Breast epithelium (tissue), 4 donors: ENCODE measurements around the gene MED7. TPM values are rescaled to one million over a fixed set of nuclear protein-coding genes. Genes with fewer than 3 reads are reported as not detected.
A peak's percentile ranks its signal among the peaks of the same experiment; 100 is the strongest.
"Not testable (repeated sequence)": the region's sequence is repeated elsewhere in the genome, so short reads cannot be mapped to it uniquely, and the experiment has no call there.

Experiments used
- DNase-seq, 2 donors: peaks; one replicate each; pipeline ENCODE4 v3.0.0-alpha.2; 2019; ENCODE audit warnings: low spot score in 2 of 2
- H3K27ac ChIP-seq, 2 donors: fragments of 200-600 bp; sonication (generic) in 1 of 2; one replicate each; pipeline ENCODE4 v1.5.1; 2016 to 2019; ENCODE audit warnings: mild to moderate bottlenecking in 1 of 2
- H3K27me3 ChIP-seq, 2 donors: fragments of 200-600 bp; sonication (generic) in 1 of 2; one replicate each; pipeline versions ENCODE4 v1.5.1 to v1.6.0; 2017 to 2019; ENCODE audit warnings: control low read depth in 1 of 2, mild to moderate bottlenecking in 1 of 2
- H3K36me3 ChIP-seq: fragments of 200-600 bp; one replicate; pipeline ENCODE4 v1.5.1; 2019
- H3K4me1 ChIP-seq, 2 donors: fragments of 200-600 bp; sonication (generic); one replicate each; pipeline ENCODE4 v1.5.1; 2016 to 2019; ENCODE audit warnings: control low read depth in 1 of 2
- H3K4me3 ChIP-seq, 3 donors: fragments of 200-600 bp; sonication (generic); 1 replicate in 2 of 3; 2 replicates in 1 of 3; pipeline ENCODE4 v1.5.1; 2016 to 2019; ENCODE audit warnings: mild to moderate bottlenecking in 3 of 3, moderate library complexity in 2 of 3
- H3K9me3 ChIP-seq, 2 donors: fragments of 200-600 bp; sonication (generic) in 1 of 2; one replicate each; pipeline ENCODE4 v1.5.1; 2016 to 2019; ENCODE audit warnings: control low read depth in 1 of 2
- CTCF ChIP-seq, 3 donors: fragments of 450-650 bp; IDR thresholded peaks; one replicate each; pipeline ENCODE4 v1.5.1; 2016 to 2017; ENCODE audit warnings: antibody characterized with exemption in 3 of 3, mild to moderate bottlenecking in 3 of 3, moderate library complexity in 3 of 3
- POLR2A ChIP-seq: fragments of 450-650 bp; IDR thresholded peaks from one replicate; pipeline ENCODE4 v1.6.1; 2016; ENCODE audit warnings: antibody characterized with exemption, mild to moderate bottlenecking, moderate library complexity
- POLR2AphosphoS5 ChIP-seq, 3 donors: sonication (generic); formaldehyde crosslinking; IDR thresholded peaks; one replicate each; pipeline ENCODE4 v1.6.1; 2017; ENCODE audit warnings: antibody characterized with exemption in 3 of 3
- intact Hi-C: fragments of 100-400 bp; cut with DNase I; formaldehyde crosslinking; loops from one replicate; pipeline ENCODE4 v1.15.1; 2023; ENCODE audit warnings: low total_unique reads
- total RNA-seq, 3 donors: library from RNA; depleted of rRNA; stranded (reverse); fragments of >200 nt; gene quantifications; one replicate each; pipeline ENCODE4 v1.1.0, GENCODE V29; 2016

The MED7 gene
- total RNA-seq, 3 donors from 2014 or later = 12.2 to 15.5 (median 14.4) TPM

- no peaks in the 10 kb centered on the region for H3K9me3 ChIP-seq
- no peak for DNase-seq
- no peaks in the 10 kb centered on the region for H3K36me3 ChIP-seq
- H3K27me3 ChIP-seq = no peaks in the 10 kb centered on the region
- no peaks in the 10 kb centered on the region for H3K4me1 ChIP-seq
- H3K27ac ChIP-seq = no peak overlapping the region
- intact Hi-C loops = no loop called here
- TF ChIP-seq POLR2A = no peak
- TF ChIP-seq POLR2AphosphoS5 (IDR thresholded peaks at IDR 0.05) = no peak
- no peak for TF ChIP-seq CTCF (IDR thresholded peaks at IDR 0.05)
- H3K4me3 ChIP-seq = no peak overlapping the region
These were observed 43.8 kb upstream of the MED7 start for GRCh38 chr5:157186309-157187045.

GRCh38 chr5:157185122-157185521, 42.5 kb upstream of the MED7 start:
- H3K27me3 ChIP-seq, H3K27ac ChIP-seq, H3K4me3 ChIP-seq, DNase-seq, H3K4me1 ChIP-seq, intact Hi-C loops, H3K36me3 ChIP-seq, H3K9me3 ChIP-seq: not testable (repeated sequence)

GRCh38 chr5:157184117-157184670, 41.5 kb upstream of the MED7 start:
- Histone ChIP-seq H3K27ac (no peak overlapping the region), H3K4me1 (no peaks in the 10 kb centered on the region), H3K27me3 (no peaks in the 10 kb centered on the region), H3K4me3 (no peak overlapping the region), H3K36me3 (no peaks in the 10 kb centered on the region), H3K9me3 (no peaks in the 10 kb centered on the region)
- no peak for DNase-seq
- intact Hi-C loops = no loop called here
- TF ChIP-seq CTCF (IDR thresholded peaks at IDR 0.05) (no peak), POLR2AphosphoS5 (IDR thresholded peaks at IDR 0.05) (no peak), POLR2A (no peak)

DNA sequence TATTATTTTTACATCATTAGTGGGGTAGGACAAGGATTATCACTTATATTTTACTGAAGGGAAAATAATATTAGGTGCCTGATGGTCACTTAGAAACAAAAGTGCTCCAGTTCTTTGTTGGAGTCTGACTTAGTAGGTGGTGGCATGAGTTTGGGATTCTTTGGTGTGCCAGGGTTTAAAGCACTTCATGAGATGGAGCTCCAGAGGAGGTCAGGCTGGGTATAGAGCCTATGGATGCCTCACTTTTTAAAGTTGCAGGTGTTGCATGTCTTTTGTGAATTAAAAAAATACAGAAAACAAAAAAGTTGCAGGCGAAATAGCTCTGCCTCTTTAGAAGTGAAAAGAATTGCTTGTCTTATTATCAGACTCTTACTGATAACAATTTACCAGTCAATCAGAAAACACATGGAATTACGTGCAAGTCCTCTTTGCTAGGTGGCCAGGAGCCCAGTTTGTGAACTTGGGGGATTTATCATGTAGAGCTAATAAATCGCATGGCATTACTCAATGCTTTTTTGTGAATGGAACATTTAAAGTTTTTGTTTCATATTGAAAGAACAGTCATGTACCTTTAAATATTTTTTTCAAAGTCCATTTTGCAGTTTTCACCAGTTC, 39.6 kb upstream of the MED7 start:
- no peak overlapping the region for H3K27ac ChIP-seq
- H3K27me3 ChIP-seq = peaks cover 0 to 4% of the 10 kb centered on the region in 2 donors
- no peak for DNase-seq
- H3K4me1 ChIP-seq = no peaks in the 10 kb centered on the region
- no peaks in the 10 kb centered on the region for H3K9me3 ChIP-seq
- no peak for TF ChIP-seq CTCF (IDR thresholded peaks at IDR 0.05)
- no peak for TF ChIP-seq POLR2A
- no peak for TF ChIP-seq POLR2AphosphoS5 (IDR thresholded peaks at IDR 0.05)
- intact Hi-C loops = no loop called here
- H3K36me3 ChIP-seq = no peaks in the 10 kb centered on the region
- peak overlapping the region in 1 of 3 donors; percentile 18 for H3K4me3 ChIP-seq

DNA sequence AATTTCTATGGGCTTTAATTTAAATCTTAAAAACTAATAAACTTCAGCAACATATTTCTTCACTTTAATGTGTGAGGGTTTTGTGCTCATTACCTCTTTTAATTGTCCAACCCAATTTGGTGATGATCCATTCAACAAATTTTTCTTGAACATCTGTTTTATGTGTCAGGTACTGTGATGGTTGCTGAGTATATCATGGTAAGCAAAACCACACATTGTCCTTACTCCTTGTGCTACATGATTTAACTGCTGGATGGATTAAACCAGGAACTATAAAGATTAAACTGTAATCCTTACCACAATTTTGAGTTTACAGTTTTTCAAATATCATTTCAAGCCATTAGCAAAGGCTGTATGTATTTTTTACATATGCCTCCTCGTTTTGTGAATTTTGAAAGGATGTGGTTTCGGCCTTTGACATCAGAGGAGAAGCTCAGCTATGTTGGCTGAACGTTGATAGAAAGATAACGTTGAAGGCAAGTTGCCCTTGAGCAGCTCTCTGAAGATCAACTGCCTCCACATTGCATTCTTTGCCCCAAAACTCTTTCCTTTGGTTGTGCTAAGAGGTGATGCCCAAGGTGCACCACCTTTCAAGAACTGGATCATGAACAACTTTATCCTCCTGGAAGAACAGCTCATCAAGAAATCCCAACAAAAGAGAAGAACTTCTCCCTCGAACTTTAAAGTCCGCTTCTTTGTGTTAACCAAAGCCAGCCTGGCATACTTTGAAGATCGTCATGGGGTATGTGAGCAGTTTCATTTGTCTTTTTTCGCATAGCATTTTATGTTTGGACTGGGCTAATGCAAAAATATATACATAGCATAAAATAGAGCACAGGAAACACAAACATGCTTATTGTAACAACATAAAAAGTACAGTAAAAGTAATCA, 38.0 kb upstream of the MED7 start, which contains the start of gene ITK:
Gene ITK, plus strand, starts transcription at position 467 of the 891 bp plus-strand sequence. Its CDS starts 138 bp downstream, at position 605.
- intact Hi-C loops = no loop called here
- H3K4me3 ChIP-seq = peak within 1 kb of the TSS in 1 of 3 donors; percentile 18
- no peaks in the 10 kb centered on the region for H3K4me1 ChIP-seq
- DNase-seq = no peak
- TF ChIP-seq CTCF (IDR thresholded peaks at IDR 0.05) (no peak), POLR2A (no peak), POLR2AphosphoS5 (IDR thresholded peaks at IDR 0.05) (no peak)
- H3K36me3 ChIP-seq = no peaks in the 10 kb centered on the region
- no peaks in the 10 kb centered on the region for H3K9me3 ChIP-seq
- H3K27me3 ChIP-seq = peaks cover 0 to 4% of the 10 kb centered on the region in 2 donors
- H3K27ac ChIP-seq = no peak within 1 kb of the TSS
